Thyroid gland (tissue), 4 donors: ENCODE measurements around the gene GPR155. TPM values are rescaled to one million over a fixed set of nuclear protein-coding genes. Genes with fewer than 3 reads are reported as not detected.

Experiments used
- DNase-seq, 2 donors: peaks; one replicate each; pipeline ENCODE4 v3.0.0-alpha.2; 2019
- H3K27ac ChIP-seq, 3 donors: fragments of 200-600 bp; sonication (generic); 1 replicate in 2 of 3; 2 replicates in 1 of 3; pipeline ENCODE4 v1.5.1; 2016 to 2019; ENCODE audit warnings: mild to moderate bottlenecking in 1 of 3, moderate library complexity in 1 of 3
- H3K27me3 ChIP-seq: fragments of 200-600 bp; sonication (generic); one replicate; pipeline ENCODE4 v1.5.1; 2019
- H3K36me3 ChIP-seq, 2 donors: fragments of 200-600 bp; sonication (generic); one replicate each; pipeline ENCODE4 v1.5.1; 2016 to 2019
- H3K4me1 ChIP-seq, 2 donors: fragments of 200-600 bp; sonication (generic); one replicate each; pipeline ENCODE4 v1.5.1; 2017 to 2019
- H3K4me3 ChIP-seq, 3 donors: fragments of 200-600 bp; sonication (generic); replicated peaks in 1 of 3; 1 replicate in 2 of 3; 2 replicates in 1 of 3; pipeline ENCODE4 v1.5.1; 2016; ENCODE audit warnings: mild to moderate bottlenecking in 1 of 3
- H3K9me3 ChIP-seq: fragments of 200-600 bp; sonication (generic); one replicate; pipeline ENCODE4 v1.5.1; 2017
- CTCF ChIP-seq, 6 experiments: fragments of 200-600 bp in 3 of 6; fragments of 450-650 bp in 3 of 6; sonication (generic) in 3 of 6; IDR thresholded peaks; one replicate each; pipeline ENCODE4 v1.5.1; 2016 to 2019; ENCODE audit warnings: antibody characterized with exemption in 6 of 6, mild to moderate bottlenecking in 2 of 6, inconsistent platforms in 1 of 6, moderate library complexity in 1 of 6
- POLR2A ChIP-seq, 2 donors: fragments of 450-650 bp; IDR thresholded peaks; one replicate each; pipeline ENCODE4 v1.6.1; 2017; ENCODE audit warnings: antibody characterized with exemption in 2 of 2, mild to moderate bottlenecking in 2 of 2, moderate library complexity in 1 of 2
- WGBS, 2 donors: methylation state at CpG; one replicate each; pipeline ENCODE4 v1.1.5; 2017; 5-methylcytosine and 5-hydroxymethylcytosine counted together
- intact Hi-C: fragments of 100-400 bp; cut with DNase I; formaldehyde crosslinking; loops from one replicate; pipeline ENCODE4 v1.15.1; 2023
- total RNA-seq, 4 donors: library from RNA; depleted of rRNA; stranded (reverse); fragments of >200 nt; gene quantifications; one replicate each; pipeline ENCODE4 v1.2.3, GENCODE V29; 2016

The GPR155 gene
- total RNA-seq, 4 donors from 2014 or later, result 7.1 to 10.9 (median 10.2) TPM

GRCh38 chr2:174438146-174438886, 48.5 kb downstream of the GPR155 start:
- intact Hi-C loops, result no loop called here
- H3K4me1 ChIP-seq, result no peaks in the 10 kb centered on the region
- no peak for TF ChIP-seq POLR2A (IDR thresholded peaks at IDR 0.05)
- no peak for TF ChIP-seq CTCF (IDR thresholded peaks at IDR 0.05)
- H3K9me3 ChIP-seq, result no peaks in the 10 kb centered on the region
- no peaks in the 10 kb centered on the region for H3K27me3 ChIP-seq
- peak in 1 of 2 donors; percentile 3 for DNase-seq
- H3K4me3 ChIP-seq, result no peak overlapping the region
- H3K27ac ChIP-seq, result no peak overlapping the region
- H3K36me3 ChIP-seq, result no peaks in the 10 kb centered on the region
- WGBS, 2 donors, result 82 to 85% methylated on average over 13 of the region's 13 CpGs

GRCh38 chr2:174436351-174436750, 50.5 kb downstream of the GPR155 start:
- H3K9me3 ChIP-seq, result no peaks in the 10 kb centered on the region
- no peaks in the 10 kb centered on the region for H3K27me3 ChIP-seq
- H3K4me3 ChIP-seq, result no peak overlapping the region
- TF ChIP-seq POLR2A (IDR thresholded peaks at IDR 0.05) (no peak), CTCF (IDR thresholded peaks at IDR 0.05) (no peak)
- H3K36me3 ChIP-seq, result no peaks in the 10 kb centered on the region
- H3K4me1 ChIP-seq, result no peaks in the 10 kb centered on the region
- no peak for DNase-seq
- intact Hi-C loops, result no loop called here
- no peak overlapping the region for H3K27ac ChIP-seq

- Histone ChIP-seq H3K4me1 (no peaks in the 10 kb centered on the region), H3K27me3 (no peaks in the 10 kb centered on the region), H3K9me3 (no peaks in the 10 kb centered on the region), H3K27ac (no peak overlapping the region), H3K36me3 (no peaks in the 10 kb centered on the region), H3K4me3 (no peak overlapping the region)
- DNase-seq, result no peak
- intact Hi-C loops, result no loop called here
- WGBS, 2 donors, result 100% methylated on average over 1 of the region's 1 CpG
- TF ChIP-seq POLR2A (IDR thresholded peaks at IDR 0.05), result no peak
- no peak for TF ChIP-seq CTCF (IDR thresholded peaks at IDR 0.05)
Measured at GRCh38 chr2:174431902-174432301, 54.9 kb downstream of the GPR155 start.

GRCh38 chr2:174430066-174430465, 56.8 kb downstream of the GPR155 start:
- TF ChIP-seq CTCF (IDR thresholded peaks at IDR 0.05) (no peak), POLR2A (IDR thresholded peaks at IDR 0.05) (no peak)
- Histone ChIP-seq H3K4me1 (no peaks in the 10 kb centered on the region), H3K9me3 (no peaks in the 10 kb centered on the region), H3K36me3 (no peaks in the 10 kb centered on the region), H3K4me3 (no peak overlapping the region), H3K27ac (no peak overlapping the region), H3K27me3 (no peaks in the 10 kb centered on the region)
- intact Hi-C loops, result no loop called here
- 94 to 97% methylated on average over 2 of the region's 2 CpGs for WGBS, 2 donors
- DNase-seq, result no peak

- no peaks in the 10 kb centered on the region for H3K36me3 ChIP-seq
Measured at GRCh38 chr2:174428214-174428613, 58.6 kb downstream of the GPR155 start.

More at GRCh38 chr2:174428214-174428613, 58.6 kb downstream of the GPR155 start:
- no peak overlapping the region for H3K4me3 ChIP-seq
- intact Hi-C loops, result no loop called here
- no peaks in the 10 kb centered on the region for H3K27me3 ChIP-seq
- no peak for DNase-seq
- 99 to 100% methylated on average over 1 of the region's 1 CpG for WGBS, 2 donors
- no peaks in the 10 kb centered on the region for H3K9me3 ChIP-seq
- TF ChIP-seq CTCF (IDR thresholded peaks at IDR 0.05) (no peak), POLR2A (IDR thresholded peaks at IDR 0.05) (no peak)
- no peaks in the 10 kb centered on the region for H3K4me1 ChIP-seq
- H3K27ac ChIP-seq, result no peak overlapping the region
